Heart left ventricle (tissue), 16 donors: ENCODE measurements around the gene DNAAF9. TPM values are rescaled to one million over a fixed set of nuclear protein-coding genes. Genes with fewer than 3 reads are reported as not detected.

Experiments used
- ATAC-seq, 4 donors: fragments of 200-7000 bp; cut with Tn5 transposase; one replicate each; pipeline ENCODE4 v1.9.1; 2020 to 2022; ENCODE audit warnings: moderate library complexity in 4 of 4, mild to moderate bottlenecking in 3 of 4, moderate number of reproducible peaks in 1 of 4
- DNase-seq, 5 donors: peaks; one replicate each; pipeline ENCODE4 v3.0.0-alpha.2; 2020
- H3K27ac ChIP-seq, 12 donors: fragments of 200-600 bp; sonication (generic) in 4 of 12; one replicate each; pipeline versions ENCODE4 v1.5.0 to v1.8.0; 2016 to 2022; ENCODE audit warnings: mild to moderate bottlenecking in 2 of 12
- H3K27me3 ChIP-seq, 9 donors: fragments of 200-600 bp; sonication (generic) in 2 of 9; one replicate each; pipeline versions ENCODE4 v1.5.1 to v1.8.0; 2016 to 2022; ENCODE audit warnings: mild to moderate bottlenecking in 3 of 9
- H3K36me3 ChIP-seq, 9 donors: fragments of 200-600 bp; sonication (generic) in 2 of 9; one replicate each; pipeline versions ENCODE4 v1.5.0 to v1.8.0; 2018 to 2022; ENCODE audit warnings: mild to moderate bottlenecking in 2 of 9
- H3K4me1 ChIP-seq, 12 donors: fragments of 200-600 bp; sonication (generic) in 4 of 12; one replicate each; pipeline versions ENCODE4 v1.5.0 to v1.8.0; 2016 to 2022; ENCODE audit warnings: mild to moderate bottlenecking in 3 of 12
- H3K4me3 ChIP-seq, 12 donors: fragments of 200-600 bp; sonication (generic) in 4 of 12; one replicate each; pipeline versions ENCODE4 v1.5.0 to v1.8.0; 2017 to 2022; ENCODE audit warnings: mild to moderate bottlenecking in 9 of 12, moderate library complexity in 4 of 12
- H3K9me3 ChIP-seq, 12 donors: fragments of 200-600 bp; sonication (generic) in 4 of 12; one replicate each; pipeline versions ENCODE4 v1.5.0 to v1.8.0; 2016 to 2022; ENCODE audit warnings: mild to moderate bottlenecking in 1 of 12
- POLR2A ChIP-seq, 2 donors: fragments of 450-650 bp; IDR thresholded peaks; one replicate each; pipeline ENCODE4 v1.6.1; 2017; ENCODE audit warnings: antibody characterized with exemption in 2 of 2, mild to moderate bottlenecking in 2 of 2, moderate library complexity in 2 of 2
- WGBS, 4 donors: extraction: QIAGEN DNeasy Blood & Tissue Kit in 2 of 4; methylation state at CpG; one replicate each; pipeline versions ENCODE4 v1.1.5 to v1.1.7; 2013 to 2018; 5-methylcytosine and 5-hydroxymethylcytosine counted together
- intact Hi-C, 10 donors: fragments of 100-400 bp; cut with DNase I; formaldehyde crosslinking; loops; one replicate each; pipeline versions ENCODE4 v1.11.1 to v1.14.2; 2022
- polyA plus RNA-seq, 2 donors: library from polyadenylated mRNA; stranded (reverse); fragments of 200-250 nt; gene quantifications; one replicate each; pipeline ENCODE4 v1.2.3, GENCODE V29; 2013
- total RNA-seq, 9 donors: library from RNA; depleted of rRNA in 2 of 9; stranded (reverse); fragments of >200 nt in 2 of 9; fragmentation: NEBNext Ultra II Directional in 3 of 9; extraction: Animal tissue kit (Norgen Biotek cat#: 25700) in 3 of 9; gene quantifications; one replicate each; pipeline versions ENCODE4 v1.1.0 to v1.2.4, GENCODE V29; 2016 to 2023
- TF ChIP-seq, protein P1 (sequence below), 12 donors: fragments of 200-600 bp; sonication (generic) in 4 of 12; IDR thresholded peaks; one replicate each; pipeline versions ENCODE4 v1.5.0 to v1.8.0; 2018 to 2022; ENCODE audit warnings: antibody characterized with exemption in 12 of 12, mild to moderate bottlenecking in 5 of 12
- donor health status: ischemic (EF 13 %, LVEDD 7.1; RV severe dilation, severe dysfunction).
- donor health status: healthy with polysubstance abuse.
- donor health status: DM: no; HTN: yes; CAD: no.
- donor health status: DM: no; HTN: no; CAD: no.
- donor health status: ischemic (EF 25% LVEDD 6.9; RV normal size, moderate dysfunction).
- donor health status: ischemic (EF 25% LVEDD 5.7; RV mildly dilated, moderate dysfunction).
- donor health status: healthy.
- donor health status: DM: yes; HTN: yes; CAD: no.
- donor health status: ischemic (EF 35%, LVEDD 5.7; RV mildly dilated, moderate dysfunction).
- donor health status: nonischemic (EF 11% LVEDD 7.7; RV severe dilation, severe dysfunction).
- donor health status: DM: yes; HTN: yes; CAD: no.
- donor health status: PGD.
- donor health status: ischemic (EF 29% LVEDD 5.4; RV normal size, mild dysfunction).
- donor health status: nonischemic (EF 23%, LVEDD 6.1; RV moderate dilation, normal function).

DNAAF9 gene
- total and polyA plus RNA-seq, 11 donors = 9.6 to 33.9 (median 21.8) TPM

DNA sequence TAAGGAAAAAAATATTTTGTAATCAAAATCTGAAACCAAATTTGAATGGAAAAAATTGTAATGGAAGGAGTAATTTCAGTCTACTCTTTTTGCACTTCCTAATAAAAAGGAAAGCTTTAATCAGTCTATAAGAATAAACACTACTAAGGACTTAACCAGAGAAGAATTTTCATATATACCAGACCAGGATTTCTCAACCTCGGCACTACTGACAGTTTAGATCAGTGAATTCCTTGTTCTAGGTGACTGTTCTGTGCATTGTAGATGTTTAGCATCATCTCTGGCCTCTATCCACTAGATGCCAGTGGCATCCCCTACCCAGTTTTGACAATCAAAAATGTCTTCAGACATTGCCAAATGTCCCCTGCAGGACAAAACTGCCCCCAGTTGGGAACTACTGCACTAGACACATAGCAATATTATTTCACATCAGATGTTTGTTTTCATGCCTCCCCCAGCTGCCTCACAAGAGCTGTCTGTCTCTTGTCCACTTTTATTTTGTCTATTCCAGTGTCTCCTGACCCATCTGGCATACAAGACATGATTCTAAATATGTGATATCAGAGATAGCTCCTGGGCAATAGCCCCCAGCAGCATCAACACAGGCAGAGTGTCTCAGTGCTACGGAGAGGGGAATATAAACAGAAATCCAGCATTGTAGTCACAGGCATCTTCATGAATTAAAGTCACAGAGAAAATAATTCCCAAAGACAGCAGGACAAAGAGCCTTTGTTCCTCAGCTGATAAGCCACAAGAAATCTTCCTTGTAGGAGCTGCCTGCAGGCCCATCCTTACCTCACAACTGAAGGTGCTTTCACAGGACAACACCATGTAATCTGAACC lies 27.0 kb downstream of the DNAAF9 start:
- peak overlapping the region in 1 of 12 donors; percentile 7 for H3K27ac ChIP-seq
- H3K4me1 ChIP-seq = peaks cover 4 to 55% (median 24%) of the 10 kb centered on the region in 12 donors
- H3K9me3 ChIP-seq = peaks cover 0 to 7% (median 2%) of the 10 kb centered on the region in 12 donors
- intact Hi-C loops = no loop called here
- DNase-seq = no peak
- H3K4me3 ChIP-seq = no peak overlapping the region
- no peaks in the 10 kb centered on the region for H3K27me3 ChIP-seq
- TF ChIP-seq, protein P1, sequence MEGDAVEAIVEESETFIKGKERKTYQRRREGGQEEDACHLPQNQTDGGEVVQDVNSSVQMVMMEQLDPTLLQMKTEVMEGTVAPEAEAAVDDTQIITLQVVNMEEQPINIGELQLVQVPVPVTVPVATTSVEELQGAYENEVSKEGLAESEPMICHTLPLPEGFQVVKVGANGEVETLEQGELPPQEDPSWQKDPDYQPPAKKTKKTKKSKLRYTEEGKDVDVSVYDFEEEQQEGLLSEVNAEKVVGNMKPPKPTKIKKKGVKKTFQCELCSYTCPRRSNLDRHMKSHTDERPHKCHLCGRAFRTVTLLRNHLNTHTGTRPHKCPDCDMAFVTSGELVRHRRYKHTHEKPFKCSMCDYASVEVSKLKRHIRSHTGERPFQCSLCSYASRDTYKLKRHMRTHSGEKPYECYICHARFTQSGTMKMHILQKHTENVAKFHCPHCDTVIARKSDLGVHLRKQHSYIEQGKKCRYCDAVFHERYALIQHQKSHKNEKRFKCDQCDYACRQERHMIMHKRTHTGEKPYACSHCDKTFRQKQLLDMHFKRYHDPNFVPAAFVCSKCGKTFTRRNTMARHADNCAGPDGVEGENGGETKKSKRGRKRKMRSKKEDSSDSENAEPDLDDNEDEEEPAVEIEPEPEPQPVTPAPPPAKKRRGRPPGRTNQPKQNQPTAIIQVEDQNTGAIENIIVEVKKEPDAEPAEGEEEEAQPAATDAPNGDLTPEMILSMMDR (IDR thresholded peaks at IDR 0.05) = no peak
- ATAC-seq = no peak
- H3K36me3 ChIP-seq = peaks cover 0 to 59% (median 30%) of the 10 kb centered on the region in 9 donors
- WGBS, 4 donors = 32 to 46% (median 43%) methylated on average over 2 of the region's 2 CpGs

GRCh38 chr20:3378138-3378537 lies 29.3 kb downstream of the DNAAF9 start:
- intact Hi-C loops = no loop called here
- WGBS, 4 donors = 19 to 38% (median 21%) methylated on average over 2 of the region's 2 CpGs
- Histone ChIP-seq H3K27me3 (no peaks in the 10 kb centered on the region), H3K4me1 (peaks cover 4 to 60% (median 26%) of the 10 kb centered on the region in 12 donors), H3K9me3 (no peaks in the 10 kb centered on the region), H3K4me3 (no peak overlapping the region), H3K27ac (peak overlapping the region in 11 of 12 donors; percentile 8 to 71 (median 55)), H3K36me3 (peaks cover 0 to 82% (median 53%) of the 10 kb centered on the region in 9 donors)
- TF ChIP-seq POLR2A (IDR thresholded peaks at IDR 0.05) = no peak
- TF ChIP-seq, protein P1 (IDR thresholded peaks at IDR 0.05) = no peak
- DNase-seq = peak in 2 of 5 donors; percentile 20 to 24
- peak; percentile 52 to 82 (median 80) for ATAC-seq

- no peaks in the 10 kb centered on the region for H3K27me3 ChIP-seq
- no peak for TF ChIP-seq POLR2A (IDR thresholded peaks at IDR 0.05)
- TF ChIP-seq, protein P1 (IDR thresholded peaks at IDR 0.05) = no peak
- H3K4me1 ChIP-seq = peaks cover 4 to 57% (median 26%) of the 10 kb centered on the region in 12 donors
- no peak for DNase-seq
- no peaks in the 10 kb centered on the region for H3K9me3 ChIP-seq
- ATAC-seq = no peak
- intact Hi-C loops = no loop called here
- WGBS, 4 donors = 77 to 83% (median 79%) methylated on average over 2 of the region's 2 CpGs
- H3K36me3 ChIP-seq = peaks cover 0 to 87% (median 58%) of the 10 kb centered on the region in 9 donors
- H3K4me3 ChIP-seq = no peak overlapping the region
- H3K27ac ChIP-seq = peak overlapping the region in 10 of 12 donors; percentile 8 to 71 (median 59)
Measured at GRCh38 chr20:3377644-3378043, 29.8 kb downstream of the DNAAF9 start.

- ATAC-seq = no peak
- no peak for TF ChIP-seq POLR2A (IDR thresholded peaks at IDR 0.05)
- TF ChIP-seq, protein P1 (IDR thresholded peaks at IDR 0.05) = no peak
- no peak for DNase-seq
- Histone ChIP-seq H3K4me1 (peaks cover 4 to 36% (median 16%) of the 10 kb centered on the region in 12 donors), H3K4me3 (no peak overlapping the region), H3K27ac (peak overlapping the region in 1 of 12 donors; percentile 9), H3K9me3 (no peaks in the 10 kb centered on the region), H3K36me3 (peaks cover 0 to 97% (median 77%) of the 10 kb centered on the region in 9 donors), H3K27me3 (no peaks in the 10 kb centered on the region)
- intact Hi-C loops = no loop called here
Measured at GRCh38 chr20:3374296-3374695, 33.2 kb downstream of the DNAAF9 start.
